ENCODE measurements around the gene ZNF630.

The ZNF630 gene

DNA sequence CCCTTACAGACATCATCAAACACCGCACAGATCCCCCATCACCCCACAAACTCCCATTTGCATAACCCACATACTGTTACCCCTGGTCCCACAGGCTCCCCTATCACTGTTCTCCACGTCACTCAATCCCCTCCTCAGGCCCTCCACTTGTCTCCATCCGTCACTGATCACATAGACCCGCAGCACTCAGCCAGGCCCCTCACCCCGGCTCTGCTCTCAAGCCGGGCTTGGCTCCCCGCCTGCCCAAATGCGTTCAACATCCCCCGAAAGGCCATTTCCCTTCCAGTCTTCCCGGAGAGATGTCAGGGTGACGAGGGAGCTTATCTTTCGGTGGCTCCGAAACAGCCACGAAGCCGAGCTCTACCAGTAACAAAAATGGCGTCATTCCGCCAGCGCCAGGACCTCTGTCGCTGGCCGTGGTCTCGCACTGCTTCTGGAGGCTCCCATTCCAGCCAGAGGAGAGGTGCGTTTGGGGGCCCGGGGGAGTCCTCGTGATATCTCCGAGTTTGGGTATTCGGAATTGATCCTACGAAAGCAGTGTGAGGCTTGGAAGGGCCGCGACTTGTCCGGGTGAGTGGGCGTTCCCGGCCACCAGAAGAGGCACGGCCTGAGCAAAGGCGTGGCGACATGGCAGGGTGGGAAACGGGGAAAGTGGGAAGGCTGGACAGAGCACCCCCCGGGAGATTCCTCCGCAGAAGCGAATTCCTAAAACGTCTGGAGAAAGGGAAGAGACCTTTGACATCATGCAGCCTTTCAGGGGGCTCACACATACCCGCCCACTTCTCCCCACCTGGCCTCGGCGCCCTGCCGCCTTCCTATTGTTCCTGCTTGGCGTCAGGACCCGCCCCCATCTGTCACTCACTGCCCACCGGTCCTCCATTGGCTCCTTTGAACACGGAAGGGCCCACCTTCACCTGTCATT, at the start of gene ZNF630:
TSS of gene ZNF630 (minus strand) at position 577 of the 922 bp plus-strand sequence. CDS start 4,754 bp downstream, outside the sequence.
- no peak for ATAC-seq (ENCODE audit: insufficient read depth, low read depth)

DNA sequence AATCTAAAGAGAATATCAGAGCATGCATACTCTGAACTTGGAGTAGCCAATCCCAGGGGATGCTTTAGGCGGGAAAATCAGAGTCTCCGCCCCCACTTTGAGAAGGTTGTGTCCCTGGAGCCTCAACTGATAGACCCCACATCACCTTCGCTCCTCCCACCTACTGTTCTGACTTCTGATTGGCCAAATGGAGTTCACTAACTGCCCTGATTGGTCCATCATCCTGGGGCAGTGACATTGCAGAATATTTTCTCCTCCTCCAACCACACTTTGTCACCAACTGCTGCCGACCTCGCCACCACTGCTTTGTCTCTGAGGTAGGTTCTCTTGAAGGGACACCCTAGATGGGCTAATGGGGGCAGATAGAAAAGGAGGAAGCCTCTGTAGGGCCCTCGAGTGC, 36.3 kb upstream of the ZNF630 start:
- TF ChIP-seq EZH2 (IDR thresholded peaks at IDR 0.05; ENCODE audit: borderline replicate concordance, low read depth, low read length, severe bottlenecking) = no peak
- TF ChIP-seq, protein P1, sequence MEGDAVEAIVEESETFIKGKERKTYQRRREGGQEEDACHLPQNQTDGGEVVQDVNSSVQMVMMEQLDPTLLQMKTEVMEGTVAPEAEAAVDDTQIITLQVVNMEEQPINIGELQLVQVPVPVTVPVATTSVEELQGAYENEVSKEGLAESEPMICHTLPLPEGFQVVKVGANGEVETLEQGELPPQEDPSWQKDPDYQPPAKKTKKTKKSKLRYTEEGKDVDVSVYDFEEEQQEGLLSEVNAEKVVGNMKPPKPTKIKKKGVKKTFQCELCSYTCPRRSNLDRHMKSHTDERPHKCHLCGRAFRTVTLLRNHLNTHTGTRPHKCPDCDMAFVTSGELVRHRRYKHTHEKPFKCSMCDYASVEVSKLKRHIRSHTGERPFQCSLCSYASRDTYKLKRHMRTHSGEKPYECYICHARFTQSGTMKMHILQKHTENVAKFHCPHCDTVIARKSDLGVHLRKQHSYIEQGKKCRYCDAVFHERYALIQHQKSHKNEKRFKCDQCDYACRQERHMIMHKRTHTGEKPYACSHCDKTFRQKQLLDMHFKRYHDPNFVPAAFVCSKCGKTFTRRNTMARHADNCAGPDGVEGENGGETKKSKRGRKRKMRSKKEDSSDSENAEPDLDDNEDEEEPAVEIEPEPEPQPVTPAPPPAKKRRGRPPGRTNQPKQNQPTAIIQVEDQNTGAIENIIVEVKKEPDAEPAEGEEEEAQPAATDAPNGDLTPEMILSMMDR (IDR thresholded peaks at IDR 0.05; ENCODE audit: borderline replicate concordance, extremely low read depth, low read length, poor library complexity, severe bottlenecking) = no peak
- H3K9me3 ChIP-seq (ENCODE audit: insufficient read depth, low read length, severe bottlenecking) = no peaks in the 10 kb centered on the region
- peak; percentile 3 for DNase-seq
- ATAC-seq (ENCODE audit: insufficient read depth, low read depth) = no peak
- no peak overlapping the region for H3K4me3 ChIP-seq (ENCODE audit: low read depth in 1 of 2, low read length in 2 of 2)
- no peak overlapping the region for H3K9ac ChIP-seq (ENCODE audit: low read depth, low read length)
- H3K27ac ChIP-seq (ENCODE audit: low read length) = no peak overlapping the region
- H3K4me2 ChIP-seq (ENCODE audit: insufficient read depth, low read length) = no peak overlapping the region
- H3K36me3 ChIP-seq (ENCODE audit: insufficient read depth, low read length) = no peaks in the 10 kb centered on the region
- no peaks in the 10 kb centered on the region for H3K79me2 ChIP-seq (ENCODE audit: insufficient read depth, low read length)
- H2AFZ ChIP-seq (ENCODE audit: low read depth, low read length) = no peak overlapping the region
- no peaks in the 10 kb centered on the region for H4K20me1 ChIP-seq (ENCODE audit: insufficient read depth, low read length)
- H3K27me3 ChIP-seq (ENCODE audit: insufficient read depth, low read length, poor library complexity) = no peaks in the 10 kb centered on the region
- no peaks in the 10 kb centered on the region for H3K4me1 ChIP-seq (ENCODE audit: insufficient read depth, low read length)

More for the DNA sequence above, at the start of gene ZNF630:
- Histone ChIP-seq H3K4me1 (ENCODE audit: insufficient read depth, low read length) (no peaks in the 10 kb centered on the region), H3K79me2 (ENCODE audit: insufficient read depth, low read length) (no peaks in the 10 kb centered on the region), H4K20me1 (ENCODE audit: insufficient read depth, low read length) (no peaks in the 10 kb centered on the region), H3K27ac (ENCODE audit: low read length) (no peak within 1 kb of the TSS), H3K9ac (ENCODE audit: low read depth, low read length) (no peak within 1 kb of the TSS), H3K9me3 (ENCODE audit: insufficient read depth, low read length, severe bottlenecking) (no peaks in the 10 kb centered on the region), H3K36me3 (ENCODE audit: insufficient read depth, low read length) (no peaks in the 10 kb centered on the region), H3K4me3 (ENCODE audit: low read depth in 1 of 2, low read length in 2 of 2) (no peak within 1 kb of the TSS), H2AFZ (ENCODE audit: low read depth, low read length) (no peak within 1 kb of the TSS), H3K27me3 (ENCODE audit: insufficient read depth, low read length, poor library complexity) (no peaks in the 10 kb centered on the region), H3K4me2 (ENCODE audit: insufficient read depth, low read length) (no peak within 1 kb of the TSS)
- DNase-seq = no peak
- TF ChIP-seq, protein P1 (IDR thresholded peaks at IDR 0.05; ENCODE audit: borderline replicate concordance, extremely low read depth, low read length, poor library complexity, severe bottlenecking) = no peak

DNA sequence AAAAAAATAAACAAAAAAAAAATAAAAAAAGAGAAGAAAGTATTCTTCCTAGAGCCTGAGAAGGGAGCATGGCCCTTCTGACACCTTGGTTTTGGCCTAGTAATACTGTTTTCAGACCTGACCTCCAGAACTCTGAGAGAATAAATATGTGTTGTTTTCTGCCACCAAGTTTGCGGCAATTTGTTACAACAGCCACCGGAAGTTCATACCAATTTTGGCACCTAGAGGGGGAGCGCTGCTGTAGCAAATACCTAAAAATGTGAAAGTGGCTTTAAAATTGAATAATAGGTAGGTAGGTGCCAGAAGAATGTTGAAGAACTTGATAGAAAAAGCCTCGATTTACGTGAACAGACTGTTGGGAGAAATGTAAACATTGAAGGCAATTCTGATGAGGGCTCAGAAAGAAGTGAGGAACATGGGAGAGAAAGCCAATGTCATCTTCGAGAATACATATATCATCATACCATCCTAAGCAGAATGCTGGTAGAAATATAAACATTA, 31.5 kb upstream of the ZNF630 start:
- H3K79me2 ChIP-seq (ENCODE audit: insufficient read depth, low read length) = no peaks in the 10 kb centered on the region
- H3K4me2 ChIP-seq (ENCODE audit: insufficient read depth, low read length) = no peak overlapping the region
- H3K4me1 ChIP-seq (ENCODE audit: insufficient read depth, low read length) = no peaks in the 10 kb centered on the region
- no peak overlapping the region for H3K27ac ChIP-seq (ENCODE audit: low read length)
- ATAC-seq (ENCODE audit: insufficient read depth, low read depth) (no peak), DNase-seq (no peak)
- no peaks in the 10 kb centered on the region for H4K20me1 ChIP-seq (ENCODE audit: insufficient read depth, low read length)
- no peaks in the 10 kb centered on the region for H3K36me3 ChIP-seq (ENCODE audit: insufficient read depth, low read length)
- TF ChIP-seq, protein P1 (IDR thresholded peaks at IDR 0.05; ENCODE audit: borderline replicate concordance, extremely low read depth, low read length, poor library complexity, severe bottlenecking) = no peak
- TF ChIP-seq EZH2 (IDR thresholded peaks at IDR 0.05; ENCODE audit: borderline replicate concordance, low read depth, low read length, severe bottlenecking) = no peak
- H3K9me3 ChIP-seq (ENCODE audit: insufficient read depth, low read length, severe bottlenecking) = no peaks in the 10 kb centered on the region
- H3K9ac ChIP-seq (ENCODE audit: low read depth, low read length) = no peak overlapping the region
- no peaks in the 10 kb centered on the region for H3K27me3 ChIP-seq (ENCODE audit: insufficient read depth, low read length, poor library complexity)
- H3K4me3 ChIP-seq (ENCODE audit: low read depth in 1 of 2, low read length in 2 of 2) = no peak overlapping the region
- no peak overlapping the region for H2AFZ ChIP-seq (ENCODE audit: low read depth, low read length)

Measured in DND-41 (cell line).